HepG2 (cell line): ENCODE results near the gene GHRL. TPM values are rescaled to one million over a fixed set of nuclear protein-coding genes. Genes with fewer than 3 reads are reported as not detected.
"Not testable (repeated sequence)": the region's sequence is repeated elsewhere in the genome, so short reads cannot be mapped to it uniquely, and the experiment has no call there.

Experiments used
- ATAC-seq: fragments of 200-7000 bp; cut with Tn5 transposase; 3 replicates; pipeline ENCODE4 v1.9.1; 2020; ENCODE audit warnings: mild to moderate bottlenecking, moderate library complexity
- BruUV-seq: library from RNA; stranded (reverse); fragments of 400-500 nt; replicated peaks from 2 replicates; lab custom pipeline; 2021; lab: Mats Ljungman, UMichigan
- CTCF ChIA-PET: fragments of 300-600 bp; formaldehyde crosslinking; extraction: SDS; loops from one replicate; lab custom pipeline; 2021; ENCODE audit warnings: low total read pairs, inconsistent platforms, low intra/inter-chr PET ratio; lab: Yijun Ruan, JAX
- POLR2A ChIA-PET: fragments of 350-600 bp; sonication (Branson Sonifier 250); formaldehyde crosslinking; loops from one replicate; lab custom pipeline; 2020; ENCODE audit warnings: antibody characterized with exemption, inconsistent platforms; lab: Yijun Ruan, JAX
- DNase-seq: peaks from one replicate; pipeline ENCODE4 v3.0.0-alpha.2; 2015; ENCODE audit warnings: low spot score
- FAIRE-seq: peaks from 3 replicates; lab custom pipeline; 2011; peaks lifted over from hg19 to GRCh38; lab: Jason Lieb, UNC
- H2AFZ ChIP-seq: one replicate; pipeline ENCODE4 v1.6.1; 2011; ENCODE audit warnings: low read length, inconsistent platforms
- H3K27ac ChIP-seq: fragments of 300-600 bp; 3 replicates; pipeline ENCODE4 v1.8.0; 2011; ENCODE audit warnings: mixed run types, mild to moderate bottlenecking, mixed read lengths, low read length, inconsistent platforms; ENCODE audit not compliant: insufficient read depth; ENCODE audit errors: extremely low read length
- H3K27me3 ChIP-seq, 2 experiments: fragments of 200-600 bp in 1 of 2; 2 replicates in 1 of 2; 3 replicates in 1 of 2; pipeline versions ENCODE4 v1.6.0 to v1.8.0; 2011; ENCODE audit warnings: low read length in 2 of 2, mild to moderate bottlenecking in 2 of 2, moderate library complexity in 2 of 2, inconsistent platforms in 1 of 2; ENCODE audit not compliant: insufficient read depth in 2 of 2, control insufficient read depth in 1 of 2
- H3K36me3 ChIP-seq, 2 experiments: fragments of 200-600 bp in 1 of 2; replicated peaks in 1 of 2; 2 replicates in 1 of 2; 3 replicates in 1 of 2; pipeline versions ENCODE4 v1.5.1 to v1.8.0; 2011; ENCODE audit warnings: low read length in 2 of 2, inconsistent platforms in 1 of 2; ENCODE audit not compliant: insufficient read depth in 2 of 2, control insufficient read depth in 1 of 2
- H3K4me1 ChIP-seq: 2 replicates; pipeline ENCODE4 v1.5.1; 2012; ENCODE audit warnings: low read length, inconsistent platforms; ENCODE audit not compliant: insufficient read depth
- H3K4me2 ChIP-seq: 2 replicates; pipeline ENCODE4 v1.6.0; 2011; ENCODE audit warnings: low read depth, low read length, inconsistent platforms
- H3K4me3 ChIP-seq, 3 experiments: fragments of 200-600 bp in 1 of 3; sonication (generic), shearing (Covaris generic) in 1 of 3; replicated peaks in 1 of 3; 2 replicates each; pipeline ENCODE4 v1.5.1; 2011 to 2016; ENCODE audit warnings: low read length in 3 of 3, inconsistent platforms in 2 of 3, low read depth in 2 of 3, mild to moderate bottlenecking in 2 of 3, control low read depth in 1 of 3, mixed read lengths in 1 of 3; ENCODE audit not compliant: insufficient read depth in 1 of 3
- H3K79me2 ChIP-seq: one replicate; pipeline ENCODE4 v1.6.1; 2011; ENCODE audit warnings: low read length, inconsistent platforms; ENCODE audit not compliant: insufficient read depth
- H3K9ac ChIP-seq: 2 replicates; pipeline ENCODE4 v1.6.0; 2011; ENCODE audit warnings: mild to moderate bottlenecking, low read depth, low read length, inconsistent platforms; ENCODE audit not compliant: insufficient read depth
- H3K9me3 ChIP-seq: 2 replicates; pipeline ENCODE4 v1.5.1; 2012; ENCODE audit warnings: mild to moderate bottlenecking, low read length
- H4K20me1 ChIP-seq: 2 replicates; pipeline ENCODE4 v1.6.0; 2011; ENCODE audit warnings: inconsistent platforms, mild to moderate bottlenecking, low read length, moderate library complexity; ENCODE audit not compliant: insufficient read depth
- HDAC1 ChIP-seq: sonication (generic); formaldehyde crosslinking; IDR thresholded peaks from 2 replicates; pipeline ENCODE4 v1.5.1; 2020; ENCODE audit warnings: mild to moderate bottlenecking, missing genetic modification reagents
- THYN1 ChIP-seq: sonication (generic); formaldehyde crosslinking; IDR thresholded peaks from 2 replicates; pipeline ENCODE4 v1.8.1; 2023; ENCODE audit warnings: low read depth, mild to moderate bottlenecking, moderate library complexity, missing genetic modification reagents, borderline replicate concordance
- ZNF83 ChIP-seq: sonication (generic); formaldehyde crosslinking; IDR thresholded peaks from 2 replicates; pipeline ENCODE4 v1.4.0; 2020; ENCODE audit warnings: missing genetic modification reagents, mild to moderate bottlenecking, borderline replicate concordance
- ZNF878 ChIP-seq: sonication (generic); formaldehyde crosslinking; IDR thresholded peaks from 2 replicates; pipeline ENCODE4 v1.8.1; 2023; ENCODE audit warnings: mild to moderate bottlenecking, missing genetic modification reagents, moderate library complexity
- WGBS: methylation state at CpG from one replicate; pipeline ENCODE4 v1.1.6; 2017; ENCODE audit warnings: low lambda C conversion rate; 5-methylcytosine and 5-hydroxymethylcytosine counted together
- in situ Hi-C: cut with HindIII; loops from 2 replicates; pipeline ENCODE4 v1.10.0; 2017; ENCODE audit warnings: low pct_unique_long_range_greater_than_20kb; ENCODE audit not compliant: extremely low pct_ligation_motif_present
- intact Hi-C: fragments of 100-400 bp; cut with micrococcal nuclease; formaldehyde crosslinking; loops from one replicate; pipeline ENCODE4 v1.10.0; 2022; ENCODE audit not compliant: unreplicated experiment
- polyA plus RNA-seq, 8 experiments: library from polyadenylated mRNA; depleted of rRNA in 3 of 8; stranded (reverse) in 7 of 8; unstranded in 1 of 8; fragments of >200 nt; fragmentation: Illumina TruSeq in 4 of 8; extraction: Trizol in 4 of 8; gene quantifications; 2 replicates each; pipeline versions ENCODE4 v1.2.1 to v1.2.3, GENCODE V29; 2011 to 2016; ENCODE audit warnings: low read depth in 4 of 8, missing spikeins in 1 of 8, mixed read lengths in 1 of 8; ENCODE audit not compliant: insufficient read depth in 1 of 8
- total RNA-seq, 5 experiments: library from RNA; depleted of rRNA; stranded (reverse); fragments of >200 nt; fragmentation: Illumina TruSeq; extraction: Trizol; gene quantifications; 2 replicates each; pipeline ENCODE4 v1.2.3, GENCODE V29; 2016; ENCODE audit warnings: low read depth in 1 of 5

GHRL gene
- total and polyA plus RNA-seq, 2 of the 13 experiments (the other 11 are each of a cell fraction or from before 2014, with no cell fraction given) = 0.09 TPM; not detected in 1

GRCh38 chr3:10266936-10267335 is 25.8 kb downstream of the GHRL start:
- H2AFZ ChIP-seq, POLR2A ChIA-PET, H3K4me2 ChIP-seq, BruUV-seq, H3K4me3 ChIP-seq, intact Hi-C loops, DNase-seq, H3K9me3 ChIP-seq, CTCF ChIA-PET, H3K27me3 ChIP-seq, FAIRE-seq, in situ Hi-C loops, H3K27ac ChIP-seq, H3K9ac ChIP-seq, ATAC-seq: not testable (repeated sequence)
- Histone ChIP-seq H3K4me1 (peaks cover 25% of the 10 kb centered on the region), H3K79me2 (peaks cover 86% of the 10 kb centered on the region), H4K20me1 (peaks cover 32% of the 10 kb centered on the region), H3K36me3 (peaks cover 28 to 87% of the 10 kb centered on the region in 2 experiments)
- 94% methylated on average over 7 of the region's 7 CpGs for WGBS

GRCh38 chr3:10265833-10266232 is 26.9 kb downstream of the GHRL start:
- Histone ChIP-seq H3K79me2 (peaks cover 88% of the 10 kb centered on the region), H3K27me3 (no peaks in the 10 kb centered on the region), H3K9ac (no peak overlapping the region), H4K20me1 (peaks cover 32% of the 10 kb centered on the region), H3K4me2 (no peak overlapping the region), H3K9me3 (no peaks in the 10 kb centered on the region), H3K27ac (no peak overlapping the region), H3K36me3 (peaks cover 28 to 86% of the 10 kb centered on the region in 2 experiments), H2AFZ (no peak overlapping the region), H3K4me1 (peaks cover 25% of the 10 kb centered on the region), H3K4me3 (no peak overlapping the region)
- no peak for DNase-seq
- TF ChIP-seq THYN1 (CRISPR knock-in tag) (no peak), ZNF878 (CRISPR knock-in tag) (no peak), HDAC1 (CRISPR knock-in tag) (no peak), ZNF83 (CRISPR knock-in tag) (no peak)
- ChIA-PET CTCF (no interaction called here), POLR2A (interaction anchor here (1.1 kb wide), 1 partner anchor 17 kb away, joined by 4 read pairs; the partner anchor contains the start of gene TATDN2)
- no peak for FAIRE-seq
- BruUV-seq = no TSS peak
- intact Hi-C loops (no loop called here), in situ Hi-C loops (no loop called here)
- 98% methylated on average over 2 of the region's 2 CpGs for WGBS
- ATAC-seq = no peak
